Stimulated activated CD8-positive, alpha-beta memory T cell treated with anti-CD3 and anti-CD28 coated beads, Interleukin-12 subunit alpha, Interleukin-12 subunit beta, amount 100 ng/mL, for 4 hours (primary cell): Measurements from ENCODE around the gene PHF1.

Experiments used
- DNase-seq: peaks from one replicate; pipeline ENCODE4 v3.0.0-alpha.2; 2020; ENCODE audit warnings: low read depth

The PHF1 gene

DNA sequence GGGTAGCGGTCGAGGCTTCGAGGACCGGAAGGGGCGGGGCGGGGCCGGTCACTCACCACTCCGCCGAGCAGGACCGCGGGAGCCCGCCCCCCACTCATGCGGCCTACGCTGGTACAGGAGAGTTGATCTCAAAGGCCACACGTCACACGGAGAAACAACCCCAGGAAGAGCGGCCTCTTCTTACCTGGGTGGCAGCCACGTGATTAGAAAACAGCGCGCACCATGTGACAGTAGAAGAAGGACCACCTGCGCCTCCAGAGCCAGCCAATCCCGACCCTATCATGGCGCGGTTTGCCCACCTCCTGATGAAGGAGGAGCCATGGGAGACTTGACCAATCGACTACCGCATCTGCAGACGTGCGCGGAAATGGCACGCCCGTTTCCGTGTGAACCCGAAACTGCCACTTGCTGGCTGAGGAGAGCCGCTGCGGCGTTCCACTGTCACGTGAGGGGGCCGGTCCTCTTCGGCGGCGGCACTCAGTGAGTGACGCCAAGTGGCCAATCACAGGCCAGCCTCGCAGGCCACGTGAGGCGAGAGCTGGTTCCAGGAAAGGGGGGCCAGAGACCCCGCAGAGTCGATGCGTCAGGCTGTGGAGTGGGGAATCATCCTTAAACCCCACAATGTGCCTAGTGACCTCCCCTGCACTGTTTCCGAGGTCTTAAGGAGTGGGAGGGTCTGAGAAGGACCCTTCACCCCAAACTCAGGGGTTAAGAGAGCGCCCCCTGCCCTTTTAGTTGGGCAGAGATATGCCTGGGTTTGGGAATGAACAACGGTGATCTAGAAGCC, 7.3 kb downstream of the PHF1 start, which contains the start of gene CUTA:
CUTA (minus strand) TSS at position 205 of the 787 bp plus-strand sequence; CDS start at position 98, 107 bp downstream.
- DNase-seq = peak; percentile 98

DNA sequence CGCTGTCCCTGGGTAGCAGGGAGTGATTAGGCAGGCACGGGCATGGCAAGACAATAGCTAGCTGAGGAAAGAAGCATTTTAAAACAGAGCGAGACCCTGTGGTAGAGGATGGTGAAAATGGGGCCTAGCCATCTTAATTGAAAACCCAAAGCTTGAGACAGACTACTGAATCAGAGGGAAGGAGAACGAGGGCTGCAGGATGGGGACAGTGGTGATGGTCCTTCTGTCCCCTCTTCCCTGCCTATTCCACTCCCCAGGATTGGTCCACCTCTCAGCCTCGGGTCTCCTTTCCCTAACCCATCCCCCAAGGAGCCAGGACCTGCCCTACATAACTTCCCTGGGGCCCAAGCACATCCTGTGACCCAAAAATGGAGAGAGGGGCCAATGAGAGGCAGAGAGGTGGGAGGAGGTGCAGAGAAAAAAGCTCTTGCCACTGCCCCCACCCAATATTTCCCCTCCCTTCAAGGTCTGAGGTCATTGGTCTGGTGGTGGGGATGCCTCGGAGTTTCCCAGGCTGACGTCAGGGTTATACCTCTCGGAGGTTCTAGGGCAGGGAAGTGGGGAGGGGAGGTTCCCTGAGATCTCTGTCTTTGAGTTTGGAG, 8.0 kb downstream of the PHF1 start:
- DNase-seq = no peak

DNA sequence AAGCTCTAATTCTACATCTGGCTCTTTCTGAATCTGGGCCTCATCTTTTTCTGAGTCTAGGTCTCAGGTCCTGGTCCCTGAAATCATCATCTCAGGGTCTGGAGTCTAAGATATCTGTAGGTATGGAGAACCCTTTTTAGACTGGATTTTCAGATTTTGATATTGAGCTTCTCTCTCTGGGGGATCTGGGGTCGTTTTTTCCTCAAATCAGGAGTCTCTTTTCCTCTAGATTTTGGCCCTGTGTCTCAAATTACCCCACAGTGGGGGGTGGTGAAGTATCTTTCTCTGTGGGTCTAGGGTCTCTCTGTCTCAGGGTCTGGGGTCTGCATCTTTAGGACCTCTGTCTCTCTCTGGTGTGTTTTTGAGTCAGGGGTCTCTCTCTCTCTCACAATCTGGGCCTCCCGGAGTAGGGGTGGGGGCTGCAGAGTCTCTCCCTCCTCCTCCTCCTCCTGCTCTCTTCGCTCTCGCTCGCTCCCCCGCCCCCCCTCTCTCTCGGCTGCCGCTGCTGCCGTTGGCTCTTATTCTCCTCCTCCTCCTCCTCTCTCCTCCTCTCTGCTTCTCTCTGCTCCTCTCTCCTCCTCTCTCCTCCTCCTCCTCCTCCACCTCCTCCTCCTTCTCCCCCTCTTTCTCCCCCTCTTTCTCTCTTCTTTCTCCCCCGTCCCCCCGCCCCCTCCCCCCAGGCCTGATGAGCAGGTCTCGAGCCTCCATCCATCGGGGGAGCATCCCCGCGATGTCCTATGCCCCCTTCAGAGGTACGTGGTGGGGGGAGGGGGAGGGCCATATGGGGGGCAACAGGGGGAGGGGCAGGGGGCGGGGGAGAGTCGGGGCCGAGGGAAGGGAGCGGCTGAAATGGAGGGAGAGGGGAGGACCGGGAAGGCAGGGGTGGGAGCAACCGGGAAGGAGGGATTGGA, 9.0 kb downstream of the PHF1 start, which contains the start of gene SYNGAP1:
SYNGAP1 (plus strand) TSS at position 486 of the 911 bp plus-strand sequence; CDS start at position 686, 200 bp downstream.
- no peak for DNase-seq

DNA sequence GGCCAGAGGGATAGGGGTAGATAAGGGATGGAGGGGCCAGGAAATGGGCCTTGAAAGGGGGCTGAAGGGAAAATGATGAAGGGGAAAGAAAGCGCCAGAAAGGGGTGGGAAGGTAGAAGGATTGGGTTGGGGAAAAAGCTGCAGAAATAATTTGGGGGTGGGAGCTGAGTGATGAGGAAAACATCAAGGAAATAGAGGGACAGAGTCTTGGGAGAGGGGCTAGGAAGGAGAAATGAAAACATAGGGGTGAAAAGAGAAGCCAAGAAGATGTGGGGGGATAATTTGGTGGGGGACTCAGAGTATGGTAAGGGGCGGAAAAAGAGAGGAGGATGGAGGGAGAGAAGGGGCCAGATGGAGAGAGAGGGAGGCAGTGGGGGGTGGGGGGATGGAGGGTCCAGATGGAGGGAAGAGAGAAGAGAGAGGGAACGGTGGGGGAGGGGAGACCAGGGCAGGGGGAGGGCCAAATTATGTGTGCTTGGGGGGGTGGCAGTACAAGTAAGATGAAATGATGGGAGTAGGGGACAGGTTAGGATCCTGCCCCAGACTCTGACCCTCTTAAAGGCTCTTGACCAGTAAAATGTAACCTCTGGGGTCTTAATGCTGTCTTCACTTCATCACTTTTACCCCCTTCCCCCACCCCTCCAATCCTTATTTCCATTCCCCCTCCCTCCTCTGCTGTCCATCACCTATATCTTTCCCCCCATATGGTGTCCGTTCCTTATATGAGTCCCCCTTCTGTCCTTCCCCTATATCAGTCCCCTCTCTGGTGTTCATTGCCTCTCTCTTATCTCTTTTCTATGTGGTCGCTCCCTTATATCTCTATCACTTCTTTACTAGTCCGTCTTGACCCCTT, 9.9 kb downstream of the PHF1 start:
- no peak for DNase-seq

DNA sequence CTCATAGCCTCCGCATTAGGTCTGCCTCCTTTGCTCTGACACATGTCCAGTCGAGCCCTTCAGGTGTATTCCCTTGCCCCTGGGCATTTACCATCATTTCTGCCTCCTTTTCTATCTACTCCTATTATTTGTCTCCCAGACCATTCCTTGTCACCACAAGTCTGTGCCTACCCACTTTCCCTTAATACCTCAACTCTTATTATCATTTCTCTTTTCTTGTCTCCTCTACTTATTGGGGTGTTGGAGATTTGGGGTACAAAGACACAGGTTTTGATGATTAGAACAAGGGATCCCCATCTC, 10.5 kb downstream of the PHF1 start:
- DNase-seq = no peak

DNA sequence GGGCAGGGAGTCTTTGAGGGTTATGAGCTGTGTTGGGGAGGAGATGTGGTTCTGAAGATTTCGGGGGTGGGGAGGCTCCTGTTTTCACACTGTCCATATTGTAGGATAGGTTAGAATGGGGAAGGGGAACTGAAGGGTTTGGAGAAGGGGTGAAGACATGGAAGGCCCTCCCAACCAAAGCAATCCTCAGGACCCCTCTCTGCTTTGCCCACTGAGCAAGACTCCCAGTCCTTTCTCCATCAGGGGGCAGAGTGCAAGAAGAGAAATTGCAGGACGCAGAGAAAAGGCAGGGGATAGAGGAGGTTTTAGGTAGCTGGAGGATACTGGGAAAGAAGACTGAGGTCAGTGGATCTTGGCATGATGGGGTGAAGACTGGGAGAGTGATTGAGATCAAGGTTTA, 13.0 kb downstream of the PHF1 start:
- DNase-seq = no peak

DNA sequence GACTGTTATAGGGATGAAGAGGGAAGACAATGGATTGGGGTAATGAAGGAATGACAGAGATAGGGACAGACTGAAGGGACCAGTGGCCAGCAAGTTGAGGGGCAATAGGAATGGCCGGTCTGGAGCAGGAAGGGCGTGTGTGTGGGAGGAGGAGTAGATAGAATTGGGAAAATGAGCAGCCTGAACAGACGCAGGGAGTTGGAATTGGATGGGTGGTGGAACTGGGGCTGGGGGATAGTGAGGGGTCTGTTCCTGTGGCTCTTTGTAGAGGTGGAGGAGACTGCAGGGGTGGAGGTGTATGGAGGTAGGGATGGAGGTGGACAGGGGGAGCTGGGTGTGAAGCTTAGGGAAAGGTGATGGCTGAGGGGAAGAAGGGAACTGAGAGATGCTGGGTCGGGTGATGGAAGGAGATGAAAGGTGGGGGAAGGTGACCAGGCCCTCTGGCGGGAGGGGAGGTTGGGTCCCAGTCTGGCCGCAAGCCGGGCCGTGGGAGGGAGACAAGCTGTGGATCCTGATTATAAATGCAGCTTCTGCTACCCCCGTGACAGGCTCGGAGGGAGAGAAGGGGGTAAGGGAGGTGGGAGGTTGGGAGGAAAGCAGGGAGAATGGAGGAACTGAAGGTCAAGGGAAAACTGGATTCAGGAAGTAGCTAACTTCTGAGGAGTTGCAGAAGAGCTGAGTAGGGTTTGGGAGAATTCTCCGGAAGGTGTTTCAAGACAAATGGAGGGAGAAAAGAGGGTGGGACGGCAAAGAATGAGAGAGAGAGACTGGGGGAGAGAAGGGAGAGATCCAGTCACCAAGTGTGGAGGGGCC, 14.2 kb downstream of the PHF1 start:
- DNase-seq = no peak

DNA sequence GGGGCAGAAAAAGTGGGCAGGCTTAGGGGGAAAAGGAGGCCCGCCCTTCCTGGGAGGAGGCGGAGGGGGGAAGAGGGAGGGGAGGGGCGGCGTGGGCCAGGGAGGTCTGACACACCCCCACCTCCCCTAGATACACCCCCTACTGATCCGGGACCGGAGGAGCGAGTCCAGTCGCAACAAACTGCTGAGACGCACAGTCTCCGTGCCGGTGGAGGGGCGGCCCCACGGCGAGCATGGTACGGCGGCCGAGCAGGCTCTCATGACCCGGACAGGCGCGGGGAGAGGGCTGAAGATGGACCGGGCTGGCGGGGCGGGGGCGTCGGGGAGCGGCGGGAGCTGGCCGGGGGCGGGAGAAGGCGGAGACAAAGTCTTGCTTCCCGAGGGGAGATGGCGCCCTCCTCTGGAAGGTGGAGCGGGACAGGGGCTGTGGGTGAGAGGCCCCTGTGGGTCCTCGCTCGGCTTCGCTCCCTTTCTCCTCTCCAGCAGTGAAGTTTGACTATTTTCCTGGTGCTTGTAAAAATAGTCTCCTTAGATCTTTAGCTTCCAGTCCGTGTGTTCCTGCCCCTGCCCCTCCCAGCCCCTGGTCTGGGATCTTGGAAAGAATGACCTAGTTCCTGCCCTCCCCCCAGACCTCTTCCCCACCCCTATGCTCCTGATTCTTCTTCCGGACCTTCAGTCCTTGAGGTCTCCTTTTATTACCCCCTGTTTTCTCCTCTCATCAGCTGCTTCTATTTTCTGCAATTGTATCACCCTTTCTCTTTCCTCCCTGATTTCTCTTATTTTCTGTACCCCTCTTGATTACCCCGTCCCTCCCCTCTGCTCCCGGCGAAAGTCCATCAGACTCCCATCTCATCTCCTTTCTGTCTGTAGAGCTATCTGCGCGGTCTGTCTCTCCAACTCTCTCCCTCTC, 15.1 kb downstream of the PHF1 start:
- DNase-seq = peak; percentile 71

DNA sequence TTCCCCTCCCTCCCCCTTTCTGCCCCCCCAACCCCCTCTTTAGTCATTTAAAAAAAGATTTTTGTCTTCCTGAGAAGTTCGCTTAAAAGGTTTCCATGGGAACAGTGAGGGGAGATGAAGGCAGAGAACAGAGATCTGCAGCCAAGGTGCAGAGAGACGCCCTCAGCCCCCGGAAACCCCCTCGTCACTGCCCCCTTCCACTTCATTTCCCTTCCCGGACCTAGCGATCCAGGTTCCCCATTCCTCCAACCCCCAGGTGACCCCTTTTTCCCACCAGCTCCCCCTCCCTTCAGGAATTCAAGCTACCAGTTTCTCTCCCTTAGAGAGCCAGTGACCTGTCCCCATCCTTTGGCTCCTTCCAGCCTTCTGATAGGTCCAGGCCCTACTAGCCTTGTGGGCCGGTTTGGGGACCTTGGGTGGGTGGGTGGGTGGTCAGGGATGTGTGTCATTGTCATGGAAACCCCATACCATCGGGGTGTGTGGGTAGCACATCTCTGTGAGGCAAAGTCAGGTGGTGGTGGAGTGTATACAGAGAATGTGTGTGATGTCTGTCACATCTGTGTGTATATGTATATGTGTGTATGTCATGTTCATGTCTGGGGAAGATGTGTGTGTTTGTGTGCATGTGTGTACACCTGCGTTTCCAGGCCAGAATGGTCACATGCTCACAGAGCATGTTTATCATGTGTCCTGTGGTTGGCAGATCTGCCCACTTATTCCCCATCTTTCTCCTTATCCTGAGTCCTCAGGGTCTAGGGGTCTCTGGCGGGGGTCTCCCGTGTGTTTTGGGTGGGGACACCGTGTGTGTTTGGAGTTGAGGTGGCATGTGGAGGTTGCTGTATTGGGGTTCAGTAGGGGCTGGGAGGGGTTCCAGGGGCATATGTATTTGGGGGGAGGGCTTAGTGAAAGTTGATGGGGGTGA, 16.0 kb downstream of the PHF1 start:
- no peak for DNase-seq

DNA sequence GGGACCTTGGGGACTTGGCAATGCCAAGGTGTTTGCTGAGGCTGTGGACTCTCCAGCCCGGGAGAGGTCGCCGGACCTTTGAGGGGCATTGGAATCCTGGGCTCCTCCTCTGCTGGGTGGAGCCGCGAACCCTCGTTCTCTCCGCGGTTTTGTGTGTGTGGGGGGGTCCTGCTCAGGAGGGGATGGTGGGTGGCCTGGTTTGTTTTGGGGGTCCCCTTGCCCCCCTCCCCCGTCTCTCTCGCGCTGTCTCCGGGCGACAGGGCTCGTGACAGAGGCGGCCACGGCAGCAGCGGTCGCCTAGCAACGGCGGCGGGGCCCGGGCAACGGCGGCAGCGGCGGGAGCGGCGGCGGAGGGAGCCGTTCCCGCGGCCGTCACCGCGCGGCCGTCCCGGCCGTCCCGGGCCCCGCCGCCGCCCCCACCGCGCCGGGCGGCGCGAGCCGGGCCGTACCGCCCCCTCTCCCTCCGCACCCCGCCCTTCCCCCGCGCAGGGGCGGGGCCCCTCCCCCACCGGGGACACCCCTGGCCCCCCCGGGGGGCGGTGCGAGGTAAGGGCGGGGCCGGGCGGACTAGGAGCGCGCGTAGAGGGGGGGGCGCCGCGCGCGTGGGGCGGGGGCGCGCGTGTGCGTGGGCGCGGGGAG, 16.9 kb downstream of the PHF1 start:
- DNase-seq = peak; percentile 61

DNA sequence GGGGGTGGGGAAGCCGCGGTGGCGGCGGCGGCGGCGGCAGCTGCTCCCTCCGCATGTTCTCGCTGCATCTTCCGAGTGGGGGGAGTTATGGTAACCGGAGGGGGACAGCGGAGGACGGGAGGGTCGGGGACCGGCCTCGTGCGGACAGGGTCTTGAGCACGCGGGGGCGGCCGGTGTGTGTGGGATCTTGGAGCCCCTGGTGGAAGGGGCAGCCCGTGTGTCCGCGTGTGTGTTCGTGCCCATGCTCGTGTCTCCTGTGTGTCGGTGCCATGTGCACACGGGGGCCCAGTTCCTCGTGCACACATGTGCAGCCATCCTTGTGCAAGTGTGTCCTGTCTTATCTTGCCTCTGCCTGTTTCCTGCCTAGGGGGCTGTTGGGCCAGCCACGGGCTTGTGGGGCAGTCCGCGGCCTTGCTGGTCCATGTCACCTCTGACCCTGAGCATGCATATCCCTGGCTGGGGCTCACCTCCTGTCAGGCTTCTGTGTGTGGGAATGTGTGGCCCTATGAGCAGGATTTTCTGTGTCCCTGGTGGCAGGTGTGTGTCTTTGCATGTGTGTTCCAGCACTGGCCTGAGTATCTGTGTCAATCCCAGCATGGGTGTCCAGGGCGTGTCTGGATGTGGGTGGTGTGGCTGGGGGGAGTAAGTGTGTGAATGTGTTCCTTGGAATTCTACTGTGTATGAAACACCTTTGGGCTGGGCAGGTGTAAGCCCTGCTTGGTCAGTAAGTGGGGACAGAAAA, 17.6 kb downstream of the PHF1 start:
- no peak for DNase-seq

DNA sequence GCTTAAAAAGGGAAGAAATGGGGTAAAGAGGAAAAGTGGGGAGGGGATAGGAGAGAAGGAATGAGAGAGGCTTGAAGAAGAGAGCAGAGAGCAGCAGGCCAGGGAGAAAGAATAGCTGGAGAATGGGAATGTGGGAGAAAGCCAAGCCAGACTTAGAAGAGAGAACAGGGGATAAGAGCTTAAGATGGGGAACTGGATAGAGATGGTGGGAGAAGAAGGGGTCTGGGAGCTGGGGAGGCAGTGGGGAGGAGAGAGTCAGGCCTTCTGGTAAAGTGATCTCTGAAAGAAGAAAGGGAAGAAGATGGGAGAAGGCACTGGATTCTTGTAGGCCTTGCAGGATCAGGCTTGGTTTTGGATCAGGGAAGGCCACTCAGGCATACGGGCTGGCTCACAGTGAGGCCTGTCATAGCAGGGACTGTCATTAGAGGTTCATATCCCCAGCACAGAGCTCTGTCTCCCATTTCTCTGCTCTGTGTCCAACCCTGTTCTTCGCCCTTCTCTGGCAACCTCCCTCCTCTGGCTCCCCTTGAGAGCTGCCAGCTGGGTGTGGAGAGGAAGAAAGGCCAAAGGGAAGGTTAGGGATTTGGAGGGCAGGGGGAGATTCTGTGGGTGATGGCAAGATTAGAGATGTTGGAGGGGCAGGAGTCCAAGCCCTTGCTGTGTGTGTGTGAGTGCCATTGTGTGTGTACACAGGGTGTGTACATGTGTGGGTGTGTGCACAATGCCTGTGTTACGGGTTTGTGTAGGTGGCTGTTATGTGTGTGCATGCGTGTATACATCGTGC, 18.3 kb downstream of the PHF1 start:
- no peak for DNase-seq

DNA sequence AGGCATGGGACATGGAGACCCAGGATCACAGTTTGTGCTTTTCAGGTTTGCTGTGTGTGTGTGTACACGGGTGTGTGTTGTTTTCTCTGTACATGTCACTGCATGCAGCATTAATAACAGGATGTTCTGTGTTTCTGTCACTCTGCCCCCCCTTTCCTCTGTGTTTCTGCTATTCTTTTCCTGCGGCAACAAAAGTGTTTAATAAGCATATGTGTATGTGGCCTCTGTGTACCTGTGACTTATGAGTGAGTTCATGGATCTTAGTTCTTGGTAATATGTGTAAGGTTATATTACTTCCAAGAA, 18.9 kb downstream of the PHF1 start:
- no peak for DNase-seq

DNA sequence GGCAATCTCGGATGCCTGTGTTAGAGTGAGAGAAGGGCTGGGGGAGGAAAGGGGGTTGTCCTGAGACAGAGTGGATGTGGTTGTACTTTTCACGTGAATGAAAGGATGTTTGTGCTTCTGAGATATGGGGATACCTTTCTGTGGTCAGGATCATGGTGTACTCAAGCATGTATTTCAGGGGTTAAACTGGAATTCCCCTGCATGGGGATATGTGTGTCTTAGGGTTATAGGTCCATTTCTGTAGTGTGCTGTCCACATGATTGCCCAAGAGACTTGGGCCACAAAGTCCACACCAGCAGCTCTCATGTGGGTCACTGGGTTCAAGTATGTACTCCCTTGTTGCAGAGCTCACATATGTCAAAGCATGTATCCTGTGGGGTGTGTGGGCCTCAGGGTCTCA, 19.5 kb downstream of the PHF1 start:
- no peak for DNase-seq

DNA sequence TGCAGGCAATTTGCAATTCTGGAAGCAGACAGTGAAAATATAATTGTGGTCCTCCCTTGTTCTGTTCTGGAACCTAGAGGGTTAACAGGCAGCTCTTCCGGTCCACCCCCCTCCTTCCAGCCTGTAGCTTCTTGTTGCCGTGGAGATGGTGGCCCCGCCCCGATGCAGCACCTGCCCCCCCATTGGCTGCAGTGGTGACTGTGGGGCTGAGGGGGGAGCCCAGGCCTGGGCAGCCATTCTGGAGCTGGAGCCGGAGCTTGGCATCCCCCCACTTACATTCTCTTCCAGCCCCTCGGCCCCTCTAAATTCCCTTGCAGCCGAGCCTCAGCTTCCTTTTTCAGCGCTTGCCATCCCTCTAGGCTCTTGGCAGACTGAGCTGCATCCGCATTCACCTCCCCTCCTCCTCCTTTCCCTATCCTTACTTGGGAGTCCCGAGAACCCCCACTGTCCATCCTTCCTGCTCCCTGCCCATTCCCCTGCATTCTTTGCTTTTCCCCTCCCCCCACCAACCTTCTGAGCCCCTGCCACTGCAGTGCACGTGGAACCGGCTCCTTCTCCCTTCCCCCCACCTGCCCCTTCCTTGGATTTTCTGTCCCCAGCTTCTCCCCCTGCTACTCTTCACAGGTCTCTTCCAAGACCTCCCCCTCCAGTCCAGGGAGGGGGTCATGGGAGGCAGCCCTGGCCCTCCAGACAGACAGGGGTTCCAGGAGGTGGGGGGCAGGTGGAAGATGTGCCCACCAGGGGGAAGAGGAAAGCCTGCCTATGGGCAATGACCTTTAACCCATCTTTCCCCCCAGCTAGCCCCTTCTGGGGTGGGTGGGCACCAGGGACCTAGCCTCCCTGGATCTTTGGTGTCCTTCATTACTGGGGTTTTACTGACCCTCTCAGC, 20.4 kb downstream of the PHF1 start:
- peak; percentile 62 for DNase-seq
